ENCODE data around the gene DMRTC2.

DMRTC2 gene

DNA sequence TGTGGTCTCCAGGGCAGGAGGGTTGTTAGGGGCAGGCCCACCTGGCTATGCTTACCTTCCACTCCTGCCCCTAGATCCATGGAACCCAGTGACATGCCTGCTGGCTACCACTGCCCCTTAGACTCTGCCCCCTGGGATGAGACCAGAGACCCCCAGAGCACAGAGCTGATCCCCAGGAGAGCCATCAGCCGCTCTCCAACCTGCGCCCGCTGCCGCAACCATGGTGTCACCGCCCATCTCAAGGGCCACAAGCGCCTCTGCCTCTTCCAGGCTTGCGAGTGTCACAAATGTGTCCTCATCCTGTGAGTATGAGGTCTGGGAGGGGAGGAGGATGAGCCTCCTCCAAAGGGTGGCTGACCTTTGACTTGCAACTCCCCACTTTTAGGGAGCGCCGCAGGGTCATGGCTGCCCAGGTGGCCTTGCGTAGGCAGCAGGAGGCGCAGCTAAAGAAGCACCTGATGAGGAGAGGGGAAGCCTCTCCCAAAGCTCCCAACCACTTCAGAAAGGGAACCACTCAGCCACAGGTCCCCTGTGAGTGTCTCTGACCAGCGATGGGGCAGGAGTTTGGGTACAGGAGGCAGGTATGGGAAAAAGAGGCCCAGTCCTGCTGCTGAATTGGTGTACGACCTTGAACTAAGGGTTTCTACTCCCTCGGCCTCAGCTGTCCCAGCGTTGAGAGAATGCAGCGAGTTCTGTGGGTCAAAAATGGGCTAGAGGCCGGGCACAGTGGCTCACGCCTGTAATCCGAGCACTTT, 2.7 kb downstream of the DMRTC2 start:
- no peak for DNase-seq (ENCODE audit: low read depth)

GRCh38 chr19:41848666-41849065, 3.8 kb downstream of the DMRTC2 start:
- DNase-seq (ENCODE audit: low read depth) = no peak

DNA sequence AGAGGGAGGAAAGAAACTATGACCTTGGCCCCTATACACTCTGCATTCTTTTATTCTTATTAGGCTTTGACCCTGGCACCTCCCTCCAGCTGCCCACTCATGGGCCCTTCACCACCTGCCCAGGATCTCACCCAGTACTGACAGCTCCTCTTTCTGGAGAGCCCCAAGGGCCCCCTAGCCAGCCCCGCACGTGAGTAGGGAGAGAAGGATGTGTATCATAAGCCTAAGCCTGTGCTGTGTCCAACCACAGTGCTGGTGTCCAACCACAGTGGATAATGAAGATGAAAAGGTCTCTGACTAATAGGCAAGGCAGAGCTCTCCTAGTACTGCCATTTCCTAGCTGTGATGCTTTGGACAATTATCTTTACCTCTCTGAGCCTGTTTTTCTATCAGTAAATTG, 4.2 kb downstream of the DMRTC2 start:
- DNase-seq (ENCODE audit: low read depth) = no peak

- DNase-seq (ENCODE audit: low read depth) = no peak
Observed at GRCh38 chr19:41850381-41850780, 5.5 kb downstream of the DMRTC2 start.

GRCh38 chr19:41851456-41851855, 6.6 kb downstream of the DMRTC2 start:
- DNase-seq (ENCODE audit: low read depth) = no peak

GRCh38 chr19:41853344-41853743, 8.5 kb downstream of the DMRTC2 start:
- no peak for DNase-seq (ENCODE audit: low read depth)

DNA sequence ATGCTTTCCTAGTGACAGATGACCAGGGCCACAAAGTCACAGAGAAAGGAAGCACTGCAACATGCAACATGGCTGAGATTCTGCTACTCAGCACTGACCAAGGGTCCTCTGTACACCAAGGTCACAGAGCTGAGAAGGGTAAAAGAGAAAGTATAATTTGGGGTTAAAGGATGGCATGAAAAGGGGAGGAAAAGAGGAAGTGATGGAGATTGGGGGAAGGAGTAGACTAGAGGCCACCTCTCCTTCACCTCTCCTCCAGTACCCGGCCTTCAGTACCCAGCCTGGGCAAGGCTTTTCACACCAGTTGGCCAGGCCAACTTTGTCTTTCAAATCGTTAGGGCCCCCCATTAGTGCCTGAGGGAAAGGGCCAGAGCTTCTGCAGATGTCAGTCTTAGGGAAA, 8.9 kb downstream of the DMRTC2 start:
- no peak for DNase-seq (ENCODE audit: low read depth)

- no peak for DNase-seq (ENCODE audit: low read depth)
Observed at GRCh38 chr19:41859213-41859617, 14.4 kb downstream of the DMRTC2 start.

DNA sequence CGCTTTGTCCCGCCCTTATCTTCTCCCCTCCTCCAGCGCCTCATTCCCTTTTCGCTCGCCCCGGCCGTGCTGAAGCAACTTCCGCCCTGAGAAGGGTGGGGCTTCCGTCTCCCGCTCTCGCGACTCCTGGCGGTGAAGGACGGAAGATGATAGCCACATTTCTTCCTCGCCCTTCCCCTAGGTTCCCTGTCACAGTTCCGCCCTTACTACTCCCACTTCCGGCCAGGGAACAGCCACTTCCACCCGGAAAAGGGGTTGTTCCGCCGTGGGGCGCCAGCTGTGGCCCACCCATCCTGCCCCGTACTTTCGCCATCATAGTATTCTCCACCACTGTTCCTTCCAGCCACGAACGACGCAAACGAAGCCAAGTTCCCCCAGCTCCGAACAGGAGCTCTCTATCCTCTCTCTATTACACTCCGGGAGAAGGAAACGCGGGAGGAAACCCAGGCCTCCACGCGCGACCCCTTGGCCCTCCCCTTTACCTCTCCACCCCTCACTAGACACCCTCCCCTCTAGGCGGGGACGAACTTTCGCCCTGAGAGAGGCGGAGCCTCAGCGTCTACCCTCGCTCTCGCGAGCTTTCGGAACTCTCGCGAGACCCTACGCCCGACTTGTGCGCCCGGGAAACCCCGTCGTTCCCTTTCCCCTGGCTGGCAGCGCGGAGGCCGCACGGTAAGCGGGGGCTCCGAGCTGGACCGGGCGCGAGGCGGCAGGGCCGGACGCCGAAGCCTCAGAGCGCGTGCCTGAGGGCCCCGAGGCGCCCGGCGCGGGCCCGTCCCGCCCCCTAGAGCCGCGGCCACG, 15.0 kb downstream of the DMRTC2 start, which contains the start of gene RPS19:
TSS of gene RPS19 (plus strand) at position 638 of the 801 bp plus-strand sequence. CDS start 520 bp downstream, outside the sequence.
- peak; percentile 98 for DNase-seq (ENCODE audit: low read depth)

DNA sequence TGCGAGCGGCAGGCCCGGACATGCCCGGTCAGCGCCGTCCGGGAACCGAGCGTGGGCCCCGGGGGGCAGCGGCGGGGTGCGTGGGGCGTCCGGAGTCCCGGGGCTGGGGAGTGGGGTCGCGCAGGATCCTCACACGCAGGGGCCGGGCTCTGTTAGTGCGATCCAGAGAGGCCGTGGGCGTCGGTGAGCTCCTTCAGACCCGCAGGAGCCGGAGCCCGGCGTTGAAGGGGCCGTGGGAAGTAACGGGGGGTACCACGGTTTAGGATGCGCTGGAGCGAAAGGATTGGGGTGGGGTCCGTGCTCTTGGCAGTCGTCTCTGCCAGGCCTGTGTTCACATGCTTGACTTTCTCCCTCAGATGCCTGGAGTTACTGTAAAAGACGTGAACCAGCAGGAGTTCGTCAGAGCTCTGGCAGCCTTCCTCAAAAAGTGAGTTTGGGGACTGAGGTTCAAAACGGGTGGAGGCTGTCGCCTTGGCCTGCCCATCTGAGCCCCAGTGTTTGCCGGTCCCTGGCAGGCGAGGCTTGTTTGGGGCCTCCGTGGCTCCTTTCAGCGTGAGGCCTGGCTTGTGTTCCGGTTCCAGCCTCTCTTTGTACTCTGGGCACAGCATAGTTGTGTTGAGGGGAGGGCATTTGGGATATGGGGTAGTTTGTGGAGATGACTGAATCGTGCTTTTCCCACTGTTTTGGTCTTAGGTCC, 15.7 kb downstream of the DMRTC2 start:
- DNase-seq (ENCODE audit: low read depth) = no peak

GRCh38 chr19:41861116-41861768, 16.4 kb downstream of the DMRTC2 start:
- DNase-seq (ENCODE audit: low read depth) = no peak

- DNase-seq (ENCODE audit: low read depth) = no peak
Observed at GRCh38 chr19:41861846-41862245, 17.0 kb downstream of the DMRTC2 start.

DNA sequence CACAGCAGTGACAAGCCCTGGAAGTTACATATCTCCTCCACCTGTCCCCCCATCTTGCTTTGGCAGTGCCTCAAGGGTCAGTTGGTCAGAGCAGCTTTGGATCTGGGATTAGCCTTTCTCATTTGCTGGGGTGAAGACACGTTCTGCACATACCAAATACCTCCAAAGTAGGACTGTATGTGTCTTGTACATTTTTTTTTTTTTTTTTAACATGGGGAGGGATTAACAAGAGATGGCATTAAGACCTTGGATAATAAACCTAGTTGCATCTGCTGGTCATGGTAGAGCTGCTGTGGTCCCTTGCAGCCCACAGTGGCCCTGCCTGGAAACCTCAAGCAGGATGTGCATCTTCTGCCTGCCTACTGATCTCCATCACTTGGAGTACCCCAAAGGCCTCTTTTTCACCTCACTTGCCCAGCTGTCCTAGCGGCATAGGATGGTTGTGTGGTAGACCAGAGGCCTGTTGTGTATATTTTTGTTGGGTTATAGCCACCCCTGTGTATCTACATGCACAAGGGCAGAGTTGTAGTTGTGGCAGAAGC, 17.7 kb downstream of the DMRTC2 start:
- no peak for DNase-seq (ENCODE audit: low read depth)

DNA sequence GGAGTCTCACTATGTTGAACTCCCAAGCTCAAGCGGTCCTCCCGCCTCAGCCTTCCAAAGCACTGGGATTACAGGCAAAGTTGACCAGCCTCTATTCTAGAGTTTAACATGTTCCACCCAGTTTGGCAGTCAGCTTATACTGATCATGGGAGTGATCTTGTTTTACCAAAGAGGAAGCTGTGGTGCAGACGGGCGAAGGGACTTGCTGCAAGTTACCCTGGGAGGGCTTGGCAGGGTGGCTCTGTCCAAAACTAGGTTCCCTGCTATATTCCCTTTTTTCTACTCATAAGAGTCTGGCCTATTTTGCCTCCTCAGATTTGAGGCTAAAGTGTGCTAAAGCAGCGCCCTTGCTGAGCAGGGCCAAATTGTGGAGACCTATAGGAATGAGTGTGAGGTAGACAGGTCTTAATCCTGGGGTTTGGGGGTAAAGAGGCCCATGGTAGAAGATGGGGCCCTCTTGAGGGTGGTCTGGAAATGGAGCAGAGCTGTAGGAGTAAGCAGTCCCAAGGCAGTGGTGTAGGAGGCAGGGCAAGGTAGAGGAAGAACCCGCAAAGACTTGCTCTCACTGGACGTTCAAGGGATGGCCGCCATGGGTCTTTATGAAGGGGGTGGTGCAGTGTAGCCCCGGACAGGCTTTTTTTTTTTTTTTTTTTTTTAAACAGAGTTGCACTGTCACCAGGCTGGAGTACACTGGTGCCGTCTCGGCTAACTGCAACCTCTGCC, 18.5 kb downstream of the DMRTC2 start:
- no peak for DNase-seq (ENCODE audit: low read depth)

GRCh38 chr19:41864374-41864773, 19.5 kb downstream of the DMRTC2 start:
- no peak for DNase-seq (ENCODE audit: low read depth)

DNA sequence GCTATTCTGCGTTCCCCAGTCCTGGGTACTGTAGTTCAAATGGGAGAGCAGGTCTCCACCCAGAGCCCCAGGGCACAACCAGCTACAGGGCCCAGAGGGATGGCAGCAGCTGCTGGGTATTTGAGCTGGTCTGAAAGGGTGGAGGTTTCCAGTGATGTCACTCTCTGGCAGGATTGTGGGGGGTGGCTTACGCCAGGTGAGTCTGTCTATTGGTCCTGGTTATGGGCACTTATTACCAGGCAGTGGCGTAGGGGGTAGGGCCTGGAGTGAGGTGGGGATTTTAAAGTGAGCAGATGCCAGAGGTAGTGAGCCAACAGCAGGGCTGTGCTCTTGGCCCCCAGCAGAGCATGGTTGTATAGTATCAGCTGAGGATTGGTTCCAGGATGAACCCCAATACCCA, 21.4 kb downstream of the DMRTC2 start:
- DNase-seq (ENCODE audit: low read depth) = no peak

- DNase-seq (ENCODE audit: low read depth) = no peak
Observed at GRCh38 chr19:41868120-41868988, 23.5 kb downstream of the DMRTC2 start.

- DNase-seq (ENCODE audit: low read depth) = no peak
Observed at GRCh38 chr19:41868989-41869300, 24.1 kb downstream of the DMRTC2 start.

DNA sequence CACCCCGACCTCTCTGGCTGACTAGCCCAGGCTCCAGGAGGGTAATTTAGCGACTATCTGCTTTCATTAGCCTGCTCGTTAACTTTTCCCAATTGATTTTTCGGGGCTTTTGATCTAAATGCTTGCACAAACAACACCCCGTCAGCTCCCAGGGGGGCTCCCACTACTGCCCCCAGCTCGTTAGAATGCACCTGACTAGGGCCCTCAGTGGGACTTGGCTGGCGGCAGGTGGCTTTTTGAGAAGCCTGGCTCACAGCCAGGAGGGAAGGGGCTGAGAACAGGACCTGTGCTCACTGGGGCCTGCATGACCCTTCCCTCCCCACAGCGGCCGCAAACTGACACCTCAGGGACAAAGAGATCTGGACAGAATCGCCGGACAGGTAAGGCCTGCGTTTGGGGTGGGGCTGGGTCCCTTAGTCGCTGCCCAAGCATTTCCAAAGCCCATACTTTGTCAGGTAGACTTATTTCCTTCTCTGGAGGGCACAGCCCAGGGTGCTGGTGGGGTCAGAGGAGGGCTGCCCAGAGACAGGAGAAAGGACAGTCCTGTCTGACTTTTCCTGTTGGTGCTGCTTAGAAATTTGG, 24.6 kb downstream of the DMRTC2 start:
- no peak for DNase-seq (ENCODE audit: low read depth)

- DNase-seq (ENCODE audit: low read depth) = no peak
Observed at GRCh38 chr19:41870401-41870873, 25.6 kb downstream of the DMRTC2 start.

Measured in activated T-cell treated with anti-CD3 and anti-CD28 coated beads for 24 hours (primary cell).